ENCODE data around the gene PLTP. TPM values are rescaled to one million over a fixed set of nuclear protein-coding genes. Genes with fewer than 3 reads are reported as not detected.

Gene PLTP
- polyA plus RNA-seq, 3 donors: 1.6 to 3.0 (median 2.9) TPM

- Histone ChIP-seq H3K4me3 (replicated peaks in 1 of 3; ENCODE audit: low read depth in 2 of 3, low read length in 3 of 3) (no peak overlapping the region), H3K4me2 (replicated peaks; ENCODE audit: extremely low read depth, low read length, poor library complexity, severe bottlenecking) (no peak overlapping the region), H3K36me3 (replicated peaks in 1 of 2; ENCODE audit: control insufficient read depth in 1 of 2, insufficient read depth in 2 of 2, low read length in 2 of 2) (peaks cover 21% of the 10 kb centered on the region in 2 donors), H4K20me1 (ENCODE audit: insufficient read depth, low read length) (no peaks in the 10 kb centered on the region), H3K27ac (ENCODE audit: low read depth in 1 of 2, low read length in 2 of 2) (no peak overlapping the region), H2AFZ (ENCODE audit: insufficient read depth, low read depth, low read length, poor library complexity, severe bottlenecking) (no peak overlapping the region), H3K4me1 (ENCODE audit: control insufficient read depth in 1 of 2, insufficient read depth in 2 of 2, low read length in 2 of 2) (no peaks in the 10 kb centered on the region), H3K9ac (ENCODE audit: insufficient read depth, low read length, poor library complexity, severe bottlenecking) (no peak overlapping the region), H3K27me3 (ENCODE audit: control insufficient read depth in 2 of 2, insufficient read depth in 2 of 2, low read length in 2 of 2) (no peaks in the 10 kb centered on the region), H3K79me2 (ENCODE audit: insufficient read depth, low read length) (no peaks in the 10 kb centered on the region), H3K9me3 (replicated peaks in 1 of 2; ENCODE audit: control insufficient read depth in 1 of 2, insufficient read depth in 1 of 2, low read length in 2 of 2) (no peaks in the 10 kb centered on the region)
- DNase-seq: no peak
- no peak overlapping the region for H3K4me3 Mint-ChIP-seq
- H3K9me3 Mint-ChIP-seq: no peaks in the 10 kb centered on the region
- no peaks in the 10 kb centered on the region for H3K27me3 Mint-ChIP-seq (ENCODE audit: low read depth in 3 of 3)
- intact Hi-C loops (cut with micrococcal nuclease): no loop called here
- WGBS (ENCODE audit: insufficient coverage): no CpG with 5 or more reads among the region's 1 CpG
- no peak overlapping the region for H3K27ac Mint-ChIP-seq
- H3K36me3 Mint-ChIP-seq: peaks cover 33 to 38% of the 10 kb centered on the region in 2 donors
- TF ChIP-seq, protein P1, sequence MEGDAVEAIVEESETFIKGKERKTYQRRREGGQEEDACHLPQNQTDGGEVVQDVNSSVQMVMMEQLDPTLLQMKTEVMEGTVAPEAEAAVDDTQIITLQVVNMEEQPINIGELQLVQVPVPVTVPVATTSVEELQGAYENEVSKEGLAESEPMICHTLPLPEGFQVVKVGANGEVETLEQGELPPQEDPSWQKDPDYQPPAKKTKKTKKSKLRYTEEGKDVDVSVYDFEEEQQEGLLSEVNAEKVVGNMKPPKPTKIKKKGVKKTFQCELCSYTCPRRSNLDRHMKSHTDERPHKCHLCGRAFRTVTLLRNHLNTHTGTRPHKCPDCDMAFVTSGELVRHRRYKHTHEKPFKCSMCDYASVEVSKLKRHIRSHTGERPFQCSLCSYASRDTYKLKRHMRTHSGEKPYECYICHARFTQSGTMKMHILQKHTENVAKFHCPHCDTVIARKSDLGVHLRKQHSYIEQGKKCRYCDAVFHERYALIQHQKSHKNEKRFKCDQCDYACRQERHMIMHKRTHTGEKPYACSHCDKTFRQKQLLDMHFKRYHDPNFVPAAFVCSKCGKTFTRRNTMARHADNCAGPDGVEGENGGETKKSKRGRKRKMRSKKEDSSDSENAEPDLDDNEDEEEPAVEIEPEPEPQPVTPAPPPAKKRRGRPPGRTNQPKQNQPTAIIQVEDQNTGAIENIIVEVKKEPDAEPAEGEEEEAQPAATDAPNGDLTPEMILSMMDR (IDR thresholded peaks at IDR 0.05): no peak
- H3K4me1 Mint-ChIP-seq: no peaks in the 10 kb centered on the region
These were observed 38.4 kb downstream of the PLTP start for GRCh38 chr20:45873409-45874103.

- Histone ChIP-seq H3K4me3 (replicated peaks in 1 of 3; ENCODE audit: low read depth in 2 of 3, low read length in 3 of 3) (no peak overlapping the region), H3K36me3 (replicated peaks in 1 of 2; ENCODE audit: control insufficient read depth in 1 of 2, insufficient read depth in 2 of 2, low read length in 2 of 2) (peaks cover 12% of the 10 kb centered on the region in 2 donors), H4K20me1 (ENCODE audit: insufficient read depth, low read length) (no peaks in the 10 kb centered on the region), H3K79me2 (ENCODE audit: insufficient read depth, low read length) (no peaks in the 10 kb centered on the region), H3K4me2 (replicated peaks; ENCODE audit: extremely low read depth, low read length, poor library complexity, severe bottlenecking) (no peak overlapping the region), H3K27ac (ENCODE audit: low read depth in 1 of 2, low read length in 2 of 2) (no peak overlapping the region), H3K27me3 (ENCODE audit: control insufficient read depth in 2 of 2, insufficient read depth in 2 of 2, low read length in 2 of 2) (no peaks in the 10 kb centered on the region), H2AFZ (ENCODE audit: insufficient read depth, low read depth, low read length, poor library complexity, severe bottlenecking) (no peak overlapping the region), H3K9me3 (replicated peaks in 1 of 2; ENCODE audit: control insufficient read depth in 1 of 2, insufficient read depth in 1 of 2, low read length in 2 of 2) (no peaks in the 10 kb centered on the region), H3K4me1 (ENCODE audit: control insufficient read depth in 1 of 2, insufficient read depth in 2 of 2, low read length in 2 of 2) (no peaks in the 10 kb centered on the region), H3K9ac (ENCODE audit: insufficient read depth, low read length, poor library complexity, severe bottlenecking) (no peak overlapping the region)
- no peak for DNase-seq
- TF ChIP-seq, protein P1 (IDR thresholded peaks at IDR 0.05): no peak
- peaks cover 24 to 28% of the 10 kb centered on the region in 2 donors for H3K36me3 Mint-ChIP-seq
- no peaks in the 10 kb centered on the region for H3K9me3 Mint-ChIP-seq
- no CpG with 5 or more reads among the region's 4 CpGs for WGBS (ENCODE audit: insufficient coverage)
- H3K27ac Mint-ChIP-seq: no peak overlapping the region
- no peak overlapping the region for H3K4me3 Mint-ChIP-seq
- H3K4me1 Mint-ChIP-seq: no peaks in the 10 kb centered on the region
- intact Hi-C loops (cut with micrococcal nuclease): no loop called here
- no peaks in the 10 kb centered on the region for H3K27me3 Mint-ChIP-seq (ENCODE audit: low read depth in 3 of 3)
These were observed 39.3 kb downstream of the PLTP start for GRCh38 chr20:45872626-45873025.

All from CD14-positive monocyte (primary cell).